Measurements from ENCODE around the gene DCST2. TPM values are rescaled to one million over a fixed set of nuclear protein-coding genes. Genes with fewer than 3 reads are reported as not detected.

The DCST2 gene
- polyA plus RNA-seq, 1 donor: 4.1 TPM

Other genes with a start within 250 kb of the DCST2 start
- 4.7 TPM for gene KCNN3, start 163.5 kb downstream of the DCST2 start, polyA plus RNA-seq
- 40.4 TPM for gene PMVK, start 97.1 kb downstream of the DCST2 start, polyA plus RNA-seq
- gene PBXIP1, start 77.7 kb downstream of the DCST2 start, polyA plus RNA-seq: 78.8 TPM
- 32.0 TPM for gene PYGO2, start 72.0 kb downstream of the DCST2 start, polyA plus RNA-seq
- gene SHC1, start 63.0 kb downstream of the DCST2 start, polyA plus RNA-seq: 76.4 TPM
- 65.6 TPM for gene CKS1B, start 59.1 kb downstream of the DCST2 start, polyA plus RNA-seq
- gene FLAD1, start 50.4 kb downstream of the DCST2 start, polyA plus RNA-seq: 28.0 TPM
- gene LENEP, start 40.2 kb downstream of the DCST2 start, polyA plus RNA-seq: 0.33 TPM
- gene ZBTB7B, start 31.0 kb downstream of the DCST2 start, polyA plus RNA-seq: 45.1 TPM
- 0.88 TPM for gene DCST1, start within 50 bp of the DCST2 start, polyA plus RNA-seq
- gene ADAM15, start 17.5 kb upstream of the DCST2 start, polyA plus RNA-seq: 38.6 TPM
- gene EFNA4, start 30.0 kb upstream of the DCST2 start, polyA plus RNA-seq: 36.0 TPM
- gene EFNA3, start 45.1 kb upstream of the DCST2 start, polyA plus RNA-seq: 9.6 TPM
- 96.1 TPM for gene EFNA1, start 94.1 kb upstream of the DCST2 start, polyA plus RNA-seq
- 57.4 TPM for gene SLC50A1, start 102.1 kb upstream of the DCST2 start, polyA plus RNA-seq
- gene DPM3, start 106.8 kb upstream of the DCST2 start, polyA plus RNA-seq: 59.1 TPM
- gene KRTCAP2, start 139.5 kb upstream of the DCST2 start, polyA plus RNA-seq: 142 TPM
- gene TRIM46, start 140.1 kb upstream of the DCST2 start, polyA plus RNA-seq: 2.9 TPM
- 40.9 TPM for gene THBS3, start 174.1 kb upstream of the DCST2 start, polyA plus RNA-seq
- gene MTX1, start 174.9 kb upstream of the DCST2 start, polyA plus RNA-seq: 38.6 TPM
- gene ENTREP3, start 221.7 kb upstream of the DCST2 start, polyA plus RNA-seq: 19.4 TPM
- 55.5 TPM for gene SCAMP3, start 228.6 kb upstream of the DCST2 start, polyA plus RNA-seq
- gene CLK2, start 239.7 kb upstream of the DCST2 start, polyA plus RNA-seq: 68.7 TPM
- 18.3 TPM for gene HCN3, start 243.7 kb upstream of the DCST2 start, polyA plus RNA-seq